CD4-positive, alpha-beta T cell treated with Interferon gamma for 1 hour (primary cell): ENCODE results near the gene MYO3B.
"Not testable (repeated sequence)": the region's sequence is repeated elsewhere in the genome, so short reads cannot be mapped to it uniquely, and the experiment has no call there.

Source experiments
- DNase-seq: peaks from one replicate; pipeline ENCODE4 v3.0.0-alpha.2; 2020

The MYO3B gene

GRCh38 chr2:170674282-170674681, 496.3 kb downstream of the MYO3B start:
- DNase-seq, result not testable (repeated sequence)

- DNase-seq, result no peak
Observed at GRCh38 chr2:170675701-170676100, 497.8 kb downstream of the MYO3B start.

GRCh38 chr2:170679607-170680079, 501.7 kb downstream of the MYO3B start:
- no peak for DNase-seq

- no peak for DNase-seq
Observed at GRCh38 chr2:170680172-170680941, 502.4 kb downstream of the MYO3B start.

GRCh38 chr2:170681311-170681710, 503.4 kb downstream of the MYO3B start:
- no peak for DNase-seq

GRCh38 chr2:170685591-170685990, 507.6 kb downstream of the MYO3B start:
- no peak for DNase-seq

GRCh38 chr2:170689481-170689880, 511.5 kb downstream of the MYO3B start:
- no peak for DNase-seq

- DNase-seq, result no peak
Observed at GRCh38 chr2:170690640-170691039, 512.7 kb downstream of the MYO3B start.

- DNase-seq, result no peak
Observed at GRCh38 chr2:170694316-170694715, 516.4 kb downstream of the MYO3B start.

GRCh38 chr2:170695521-170696410, 517.8 kb downstream of the MYO3B start:
- no peak for DNase-seq

- DNase-seq, result no peak
Observed at GRCh38 chr2:170696948-170697347, 519.0 kb downstream of the MYO3B start.

- DNase-seq, result no peak
Observed at GRCh38 chr2:170701011-170701410, 523.1 kb downstream of the MYO3B start.

GRCh38 chr2:170703776-170704476, 526.0 kb downstream of the MYO3B start:
- no peak for DNase-seq
